ENCODE data around the gene SLC25A41.
A peak's percentile ranks its signal among the peaks of the same experiment; 100 is the strongest.

The SLC25A41 gene

DNA sequence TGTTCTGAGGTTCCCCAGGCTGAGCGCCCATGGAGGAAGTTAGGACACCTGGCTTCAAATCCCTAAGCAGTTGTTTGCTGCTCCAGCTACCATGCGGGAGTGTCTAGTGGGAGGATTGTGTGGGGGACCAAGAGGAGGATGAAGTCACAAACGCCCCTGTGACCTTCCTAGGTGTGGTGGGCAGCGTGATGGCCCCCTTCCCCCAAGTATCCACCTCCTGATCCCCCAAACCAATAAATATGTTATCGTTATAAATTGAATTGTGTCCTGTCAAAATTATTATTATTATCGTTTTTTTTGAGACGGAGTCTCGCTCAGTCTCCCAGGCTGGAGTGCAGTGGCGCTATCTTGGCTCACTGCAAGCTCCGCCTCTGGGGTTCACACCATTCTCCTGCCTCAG is at the start of gene SLC25A41:
SLC25A41 (minus strand) TSS at position 101 of the 400 bp plus-strand sequence; CDS start at position 31, 70 bp downstream.
- no peak for DNase-seq

DNA sequence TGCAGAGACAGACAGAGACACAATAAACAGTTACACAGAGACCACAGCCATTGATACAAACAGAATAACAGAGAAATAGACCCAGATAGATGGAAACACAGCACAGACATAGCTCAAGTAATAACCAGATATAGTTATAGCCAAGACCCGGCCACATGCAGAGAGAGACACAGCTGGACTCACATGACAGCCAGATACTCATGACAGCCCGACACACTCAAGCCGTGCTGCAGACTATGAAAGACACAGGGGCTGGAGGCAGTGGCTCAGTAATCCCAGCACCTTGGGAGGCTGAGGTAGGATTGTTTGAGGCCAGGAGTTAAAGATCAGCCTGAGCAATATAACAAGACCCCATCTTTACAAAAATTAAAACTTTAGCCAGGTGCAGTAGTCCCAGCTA is 49.7 kb upstream of the SLC25A41 start:
- no peak for DNase-seq

DNA sequence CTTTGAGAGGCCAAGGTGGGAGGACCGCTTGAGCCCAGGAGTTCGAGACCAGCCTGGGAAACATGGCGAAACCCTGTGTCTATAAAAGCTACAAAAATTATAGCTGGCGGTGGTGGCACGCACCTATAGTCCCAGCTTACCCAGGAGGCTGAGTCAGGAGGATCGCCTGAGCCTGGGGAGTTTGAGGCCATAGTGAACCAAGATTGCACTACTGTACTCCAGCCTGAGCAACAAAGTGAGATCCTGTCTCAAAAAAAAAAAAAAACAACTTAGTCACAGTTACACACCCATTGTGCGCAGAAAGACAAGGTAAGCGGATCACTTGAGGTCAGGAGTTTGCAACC is 48.8 kb upstream of the SLC25A41 start:
- no peak for DNase-seq

DNA sequence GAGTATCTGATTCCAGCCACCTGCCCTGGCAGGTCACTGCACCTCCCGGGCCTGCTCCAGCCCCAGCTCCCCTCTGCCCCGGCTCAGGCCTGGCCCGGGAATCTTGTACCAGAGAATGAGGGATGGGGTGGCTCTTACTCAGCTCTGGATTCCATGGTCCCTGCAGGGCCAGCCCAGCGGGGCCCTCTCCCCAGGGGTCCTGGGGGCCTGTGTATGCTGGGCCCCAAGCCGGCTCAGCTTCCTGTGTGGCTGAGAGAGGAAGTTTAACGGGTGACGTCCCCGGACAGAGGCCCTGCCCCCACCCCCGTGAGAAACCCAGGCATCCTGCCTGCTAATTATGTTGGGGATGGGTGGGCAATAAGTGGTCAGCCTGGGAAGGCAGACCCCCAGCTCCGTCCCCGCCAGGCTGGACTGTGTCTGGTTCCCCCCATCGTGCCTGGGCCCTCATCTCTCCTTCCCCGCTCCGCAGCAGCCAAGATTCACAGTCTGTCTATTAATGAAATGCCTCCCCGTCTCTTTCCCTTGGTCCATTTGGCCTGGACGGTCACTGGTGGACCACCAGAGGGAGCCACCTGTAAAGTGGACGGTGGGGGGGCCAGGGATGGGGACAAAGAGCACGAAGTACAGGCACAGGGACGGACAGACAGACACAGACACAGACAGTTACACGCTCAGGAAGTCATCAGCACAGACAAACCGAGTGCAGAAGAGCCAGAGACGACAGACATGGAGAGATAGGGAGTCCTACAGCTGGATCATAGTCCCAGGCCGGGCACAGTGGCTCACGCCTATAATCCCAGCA is 48.2 kb upstream of the SLC25A41 start, which contains the start of gene DENND1C:
DENND1C (minus strand) TSS at position 247 of the 802 bp plus-strand sequence; CDS start at position 155, 92 bp downstream.
- DNase-seq: peak; percentile 55

DNA sequence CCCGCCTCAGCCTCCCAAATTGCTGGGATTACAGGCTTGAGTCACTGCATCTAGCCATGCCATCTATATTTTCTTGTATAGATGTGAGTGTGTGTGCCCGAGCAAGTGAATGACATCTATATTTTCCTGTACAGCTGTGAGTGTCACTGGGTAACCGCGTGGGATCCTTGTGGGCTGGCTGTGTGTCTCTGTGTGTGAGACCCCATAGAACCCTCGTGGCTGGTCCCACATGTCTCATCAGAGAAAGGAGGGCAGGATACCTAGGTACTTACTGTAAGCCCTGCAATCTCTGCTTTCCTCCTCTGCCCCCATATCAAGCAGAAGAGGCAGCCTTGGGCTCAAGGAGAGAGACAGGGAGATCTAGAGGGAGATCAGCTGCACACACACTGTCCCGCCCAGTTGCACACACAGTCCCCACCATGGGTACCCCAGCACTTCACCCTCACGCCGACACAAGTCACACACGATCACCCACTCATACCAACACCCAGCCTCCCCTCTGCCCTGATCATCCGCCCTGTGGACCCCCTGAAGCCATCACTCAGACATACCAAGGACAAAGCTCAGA is 47.4 kb upstream of the SLC25A41 start:
- no peak for DNase-seq

DNA sequence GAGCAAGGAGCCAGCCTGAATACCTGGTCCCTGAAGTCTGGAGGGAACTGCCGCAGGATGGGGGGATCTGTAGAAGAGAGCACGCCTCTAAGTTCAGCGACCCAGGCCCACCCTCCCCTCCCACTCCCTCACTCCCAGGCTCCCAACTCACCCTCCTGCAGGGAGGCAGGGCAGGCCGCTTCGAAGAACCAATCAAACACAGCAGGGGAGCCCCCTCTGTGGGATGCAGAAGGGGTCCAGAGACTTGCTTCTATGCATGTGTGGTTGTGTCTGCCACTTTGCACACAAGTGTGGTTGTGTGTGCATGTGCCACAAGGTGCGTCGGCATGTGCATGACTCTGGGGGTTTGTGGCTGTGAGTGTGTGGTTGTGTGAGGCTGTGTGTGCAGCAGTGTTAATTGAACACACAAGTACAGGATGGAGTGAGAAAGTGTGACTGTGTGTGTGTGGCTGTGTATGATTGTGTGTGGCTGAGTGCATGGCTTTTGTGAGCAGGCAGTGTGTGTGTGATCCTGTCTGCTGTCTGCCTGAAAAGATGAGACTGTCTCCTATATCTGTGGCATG is 46.4 kb upstream of the SLC25A41 start:
- no peak for DNase-seq

DNA sequence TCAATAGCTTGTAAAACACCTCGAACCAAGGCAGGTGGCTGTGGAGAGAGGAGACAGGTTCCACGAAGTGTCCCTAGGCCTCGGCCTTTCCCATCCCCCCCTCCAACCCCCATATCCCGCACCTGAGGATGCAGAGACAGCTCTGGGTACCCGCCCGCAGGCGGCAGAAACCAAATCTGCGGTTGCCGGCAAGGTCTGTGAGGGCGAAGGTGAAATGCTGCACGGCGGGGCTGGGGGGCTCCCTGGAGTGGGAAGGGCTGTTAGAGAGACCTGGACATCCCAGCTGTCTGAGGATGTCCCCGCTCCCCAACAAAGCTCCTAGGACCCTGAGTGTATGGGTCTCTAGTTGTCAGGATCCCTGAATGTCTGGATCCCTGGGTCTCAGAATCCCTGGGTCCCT is 45.3 kb upstream of the SLC25A41 start:
- no peak for DNase-seq

DNA sequence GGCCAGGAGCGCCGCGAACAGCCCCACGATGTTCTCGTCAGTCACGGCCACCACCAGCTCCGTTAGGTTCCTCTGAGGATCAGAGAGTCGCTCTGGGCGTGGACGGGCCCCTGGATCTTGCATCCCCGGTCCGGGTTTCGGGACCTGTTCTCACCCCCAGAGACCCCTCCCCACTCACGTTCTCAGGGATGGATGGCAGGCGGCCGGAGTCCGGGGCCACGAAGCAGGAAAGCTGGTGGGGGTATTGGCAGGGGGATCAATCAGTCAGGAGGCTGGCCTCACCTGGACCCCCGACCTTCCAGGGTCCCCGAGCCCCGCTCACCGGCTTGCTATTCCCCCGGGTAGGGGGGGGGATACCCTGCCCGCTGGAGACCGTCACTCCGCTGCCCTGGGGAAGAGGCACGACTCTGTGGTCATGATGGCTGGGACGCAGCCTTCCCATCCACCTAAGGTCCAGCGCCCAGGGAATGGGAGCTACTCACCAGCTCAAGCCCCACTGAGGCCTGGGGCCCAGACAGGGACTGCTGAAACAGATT is 43.4 kb upstream of the SLC25A41 start:
- DNase-seq: no peak

DNA sequence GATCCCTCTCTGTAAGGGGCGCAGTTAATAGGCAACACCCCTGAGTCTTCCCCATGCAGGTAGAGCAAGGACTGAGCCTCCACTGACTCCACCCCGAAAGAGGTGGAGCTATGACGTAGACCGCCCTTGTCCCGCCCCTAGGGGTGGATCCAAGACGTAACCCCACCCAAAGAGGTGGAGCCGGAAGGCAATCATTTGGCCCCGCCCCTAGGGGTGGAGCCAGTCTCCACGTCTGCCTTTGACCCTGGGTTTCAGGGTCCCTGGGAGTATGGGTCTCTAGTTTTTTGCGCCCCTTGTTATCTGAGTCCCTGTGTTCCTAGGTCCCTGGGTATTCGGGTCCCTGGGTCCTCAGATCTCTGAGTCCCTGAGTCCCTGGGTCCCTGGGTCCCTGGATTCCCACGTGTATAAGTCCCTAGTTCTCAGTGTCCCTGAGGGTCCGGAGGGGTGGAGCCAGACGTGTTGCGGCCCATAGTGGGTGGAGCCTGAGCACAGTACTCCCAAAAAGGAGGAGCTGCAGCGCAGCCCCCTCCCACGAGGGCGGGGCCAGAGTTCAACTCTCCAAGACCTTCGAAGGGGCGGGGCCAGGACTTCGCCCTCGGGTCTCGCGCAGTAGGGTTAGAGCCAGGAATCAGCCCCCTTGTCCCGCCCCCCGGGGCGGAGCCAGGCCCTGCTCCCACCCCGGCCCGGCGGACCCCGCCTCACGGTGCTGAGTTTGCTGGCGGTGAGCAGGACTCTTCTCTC is 42.8 kb upstream of the SLC25A41 start:
- peak; percentile 14 for DNase-seq

DNA sequence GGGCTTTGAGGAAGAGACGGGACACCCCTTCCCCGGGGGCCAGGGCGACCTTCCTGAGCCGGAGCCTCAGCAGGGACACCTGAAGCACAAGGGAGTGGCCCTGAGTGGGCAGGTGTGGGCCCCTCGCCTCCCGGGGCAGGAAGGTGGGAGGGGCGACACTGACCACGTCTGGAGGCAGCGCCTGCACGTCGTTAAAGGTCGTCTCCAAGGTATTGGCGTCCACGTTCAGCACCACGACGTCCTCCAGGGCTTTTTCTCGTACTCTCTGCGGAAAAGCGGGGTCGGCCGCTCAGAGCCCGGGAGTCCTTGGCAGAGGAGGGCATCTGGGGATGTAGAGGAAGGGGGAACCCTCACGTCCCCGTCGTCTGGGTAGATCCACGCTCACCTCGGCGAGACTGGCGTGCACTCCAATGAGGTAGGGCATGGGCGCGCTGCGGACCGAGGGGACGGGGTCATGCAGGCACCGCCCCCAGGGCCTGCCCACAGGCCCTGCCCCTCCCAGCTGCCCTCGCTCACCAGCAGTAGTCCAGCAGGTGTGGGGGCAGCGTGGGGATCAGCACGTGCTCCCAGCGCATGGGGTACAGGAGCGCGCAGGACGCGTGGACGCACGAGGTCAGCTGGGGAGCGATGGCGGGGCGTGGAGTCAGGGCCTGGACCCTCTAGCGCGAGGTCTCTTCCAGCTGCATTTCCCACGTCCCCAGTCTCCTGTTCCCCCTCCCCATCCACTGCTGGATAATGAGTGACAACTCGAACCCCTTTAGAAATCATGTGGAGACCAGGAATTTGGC is 42.0 kb upstream of the SLC25A41 start:
- DNase-seq: no peak

DNA sequence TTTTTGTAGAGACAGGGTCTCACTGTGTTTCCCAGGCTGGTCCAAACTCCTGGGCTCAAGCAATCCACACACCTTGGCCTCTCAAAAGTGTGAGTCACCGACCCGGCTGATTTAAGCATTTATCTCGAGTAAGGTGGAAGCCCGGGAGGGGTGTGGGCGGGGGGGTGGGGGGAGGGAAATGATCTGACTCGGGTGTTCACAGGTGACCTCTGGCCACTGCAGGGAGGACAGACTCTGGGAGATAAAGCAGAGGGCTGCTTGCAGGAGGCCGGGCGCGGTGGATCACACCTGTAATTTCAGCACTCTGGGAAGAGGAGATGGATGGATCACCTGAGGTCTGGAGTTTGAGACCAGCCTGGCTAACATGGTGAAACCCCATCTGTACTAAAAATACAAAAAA is 40.1 kb upstream of the SLC25A41 start:
- no peak for DNase-seq

DNA sequence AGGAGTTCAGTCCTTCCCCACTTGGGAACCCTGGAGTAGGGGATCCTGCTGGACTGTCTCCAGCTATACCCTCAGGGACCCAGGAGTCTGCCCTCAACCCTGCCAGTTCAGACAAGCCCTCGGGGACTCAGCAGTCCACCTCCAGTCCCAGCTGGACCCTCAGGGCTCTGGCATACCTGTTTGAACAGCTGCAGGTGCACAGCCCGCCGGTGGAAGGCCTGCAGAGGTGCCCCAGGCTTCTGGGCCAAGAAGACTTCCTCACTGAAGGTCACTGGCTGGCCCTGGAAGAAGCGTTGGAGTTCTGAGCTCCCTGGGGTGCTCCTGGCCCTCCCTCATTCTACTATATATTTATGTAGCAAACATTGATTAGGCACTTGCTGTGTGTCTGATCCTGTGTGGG is 39.1 kb upstream of the SLC25A41 start:
- DNase-seq: no peak

DNA sequence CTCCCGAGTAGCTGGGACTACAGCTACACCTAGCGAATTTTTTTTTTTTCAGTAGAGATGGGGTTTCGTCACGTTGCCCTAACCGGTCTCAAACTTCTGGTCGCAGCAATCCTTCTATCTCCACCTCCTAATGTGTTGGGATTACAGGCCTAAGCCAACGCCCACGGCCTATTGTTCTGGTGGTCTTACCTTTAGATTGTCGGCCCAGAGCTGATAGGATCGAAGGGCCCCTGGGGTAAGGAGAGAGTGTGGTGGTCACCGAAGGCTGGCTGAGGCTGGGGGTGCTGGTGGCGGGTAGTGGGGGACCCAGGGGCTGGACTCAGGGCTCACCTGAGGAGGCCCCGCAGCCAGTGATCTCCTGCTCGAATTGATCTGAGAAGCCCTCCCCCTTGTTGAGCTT is 37.5 kb upstream of the SLC25A41 start:
- no peak for DNase-seq

DNA sequence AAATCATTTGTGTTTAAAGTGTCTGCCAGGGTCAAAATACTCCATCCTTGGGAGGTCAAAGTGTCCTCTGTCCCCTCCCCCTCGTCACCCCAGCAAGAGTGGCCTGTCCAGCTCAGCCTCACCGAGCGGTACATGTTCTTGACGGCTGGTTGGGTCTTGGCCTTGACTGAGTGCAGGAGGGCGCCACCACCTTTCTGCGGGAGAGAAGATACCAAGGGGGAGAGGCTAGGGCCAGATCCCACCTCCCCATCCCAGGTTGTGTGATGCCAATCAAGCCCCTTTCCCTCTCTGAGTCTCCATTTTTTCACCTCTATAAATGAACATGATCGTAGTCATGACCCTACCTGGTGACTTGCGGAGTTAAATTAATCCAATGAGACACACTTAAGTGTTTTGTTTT is 36.6 kb upstream of the SLC25A41 start:
- DNase-seq: no peak

DNA sequence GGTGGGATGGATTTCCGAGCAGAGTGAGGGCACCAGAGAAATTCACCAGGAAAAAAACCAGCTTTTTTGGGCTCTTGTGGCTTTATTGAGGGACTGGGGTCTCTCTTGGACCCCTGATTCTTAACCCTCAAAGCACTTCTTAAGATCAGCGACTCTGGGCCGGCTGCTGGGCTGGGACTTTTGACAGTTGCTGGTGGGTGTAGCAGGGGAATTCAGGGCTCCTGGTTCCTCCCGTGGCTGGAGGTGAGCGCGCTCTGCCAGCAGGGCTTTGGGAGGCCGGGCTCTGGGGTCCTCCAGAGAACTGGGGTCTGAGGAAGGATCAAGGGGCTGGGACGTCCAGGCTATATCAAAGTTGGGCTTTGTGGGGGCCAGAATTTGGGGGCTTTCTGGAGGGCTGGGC is 33.8 kb upstream of the SLC25A41 start:
- DNase-seq: no peak

DNA sequence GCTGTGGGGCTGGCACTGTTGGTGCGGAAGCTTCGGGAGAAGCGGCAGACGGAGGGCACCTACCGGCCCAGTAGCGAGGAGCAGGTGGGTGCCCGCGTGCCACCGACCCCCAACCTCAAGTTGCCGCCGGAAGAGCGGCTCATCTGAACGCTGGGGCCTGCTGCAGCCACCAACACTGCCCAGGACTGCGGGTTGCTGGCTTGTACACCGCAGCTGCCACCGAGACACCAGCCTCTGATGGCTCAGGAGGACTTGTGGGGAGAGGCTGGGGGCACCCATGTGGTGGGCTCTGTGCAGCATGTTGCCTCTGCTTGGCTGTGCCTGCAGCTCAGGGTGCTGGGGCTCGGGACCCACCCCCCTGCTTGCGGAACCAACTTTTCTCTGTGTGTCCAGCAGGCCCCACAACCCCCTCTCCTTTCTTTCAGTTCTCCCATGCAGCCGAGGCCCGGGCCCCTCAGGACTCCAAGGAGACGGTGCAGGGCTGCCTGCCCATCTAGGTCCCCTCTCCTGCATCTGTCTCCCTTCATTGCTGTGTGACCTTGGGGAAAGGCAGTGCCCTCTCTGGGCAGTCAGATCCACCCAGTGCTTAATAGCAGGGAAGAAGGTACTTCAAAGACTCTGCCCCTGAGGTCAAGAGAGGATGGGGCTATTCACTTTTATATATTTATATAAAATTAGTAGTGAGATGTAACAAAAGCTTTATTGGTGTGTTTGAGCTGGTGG is 33.1 kb upstream of the SLC25A41 start:
- no peak for DNase-seq

DNA sequence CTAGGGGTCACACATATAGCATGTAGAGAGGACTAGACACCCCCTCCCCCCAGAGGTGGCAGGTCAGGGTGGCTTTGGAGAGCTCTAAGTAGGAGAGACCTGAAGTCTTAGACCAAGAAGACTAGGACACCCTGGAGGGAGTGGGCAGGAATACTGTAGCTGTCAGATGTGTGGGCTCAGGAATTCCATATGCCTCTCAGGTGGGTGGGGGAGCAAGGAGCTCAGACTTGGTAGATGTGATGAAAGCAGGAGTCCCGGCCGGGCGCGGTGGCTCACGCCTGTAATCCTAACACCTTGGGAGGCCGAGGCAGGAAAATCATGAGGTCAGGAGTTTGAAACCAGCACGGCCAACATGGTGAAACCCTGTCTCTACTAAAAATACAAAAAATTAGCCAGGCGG is 32.1 kb upstream of the SLC25A41 start:
- no peak for DNase-seq

DNA sequence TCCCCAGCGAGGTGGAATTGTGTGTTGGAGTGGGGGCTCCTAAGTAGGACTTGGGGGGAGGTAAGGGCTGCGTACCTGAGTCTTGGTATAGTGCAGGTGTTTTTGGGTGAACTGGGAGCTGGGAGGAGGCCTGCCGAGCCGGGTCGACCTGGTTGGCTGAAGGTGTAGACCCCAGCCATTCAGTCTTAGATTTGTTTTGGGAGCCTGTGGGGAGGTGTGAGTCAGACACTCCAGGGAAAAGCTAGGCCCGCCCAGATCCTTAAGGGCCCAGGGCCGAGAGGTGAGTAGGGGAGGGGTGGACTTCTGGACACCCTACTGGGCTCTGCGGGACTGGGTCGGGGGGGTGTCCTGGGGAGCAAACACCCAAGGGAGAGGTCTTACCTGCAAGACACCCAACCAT is 31.4 kb upstream of the SLC25A41 start:
- no peak for DNase-seq

DNA sequence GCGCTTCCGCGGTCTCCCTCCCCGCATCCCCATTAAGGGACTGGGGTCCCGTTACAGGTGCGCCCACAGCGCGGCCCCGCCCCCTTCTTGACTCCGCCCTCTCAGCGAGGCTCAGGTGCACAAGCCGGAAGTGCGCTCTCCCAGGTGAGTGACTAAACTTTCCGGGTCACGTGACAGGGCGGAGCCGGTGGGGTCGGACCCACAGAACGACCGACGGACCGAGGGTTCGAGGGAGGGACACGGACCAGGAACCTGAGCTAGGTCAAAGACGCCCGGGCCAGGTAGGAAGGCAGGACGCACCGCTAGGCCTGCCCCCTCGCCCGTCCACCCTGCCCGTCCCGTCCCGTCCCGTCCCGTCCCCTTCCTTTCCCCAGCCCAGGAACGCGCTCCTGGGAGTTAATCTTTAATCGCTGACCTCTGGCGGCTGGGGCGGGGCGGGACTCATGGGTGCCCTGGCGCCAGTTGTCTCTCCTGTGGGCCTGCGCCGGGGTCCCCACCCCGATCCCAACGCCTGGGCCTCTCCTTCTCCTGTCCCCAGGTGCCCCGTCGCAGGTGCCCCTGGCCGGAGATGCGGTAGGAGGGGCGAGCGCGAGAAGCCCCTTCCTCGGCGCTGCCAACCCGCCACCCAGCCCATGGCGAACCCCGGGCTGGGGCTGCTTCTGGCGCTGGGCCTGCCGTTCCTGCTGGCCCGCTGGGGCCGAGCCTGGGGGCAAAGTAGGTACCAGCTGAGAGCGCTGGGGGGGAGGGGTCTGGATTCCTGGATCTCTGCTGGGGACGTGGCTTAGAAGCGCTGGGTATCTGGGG is 30.7 kb upstream of the SLC25A41 start, which contains the start of gene CRB3:
CRB3 (plus strand) TSS at position 202 of the 804 bp plus-strand sequence; CDS start at position 633, 431 bp downstream.
- peak; percentile 15 for DNase-seq

DNA sequence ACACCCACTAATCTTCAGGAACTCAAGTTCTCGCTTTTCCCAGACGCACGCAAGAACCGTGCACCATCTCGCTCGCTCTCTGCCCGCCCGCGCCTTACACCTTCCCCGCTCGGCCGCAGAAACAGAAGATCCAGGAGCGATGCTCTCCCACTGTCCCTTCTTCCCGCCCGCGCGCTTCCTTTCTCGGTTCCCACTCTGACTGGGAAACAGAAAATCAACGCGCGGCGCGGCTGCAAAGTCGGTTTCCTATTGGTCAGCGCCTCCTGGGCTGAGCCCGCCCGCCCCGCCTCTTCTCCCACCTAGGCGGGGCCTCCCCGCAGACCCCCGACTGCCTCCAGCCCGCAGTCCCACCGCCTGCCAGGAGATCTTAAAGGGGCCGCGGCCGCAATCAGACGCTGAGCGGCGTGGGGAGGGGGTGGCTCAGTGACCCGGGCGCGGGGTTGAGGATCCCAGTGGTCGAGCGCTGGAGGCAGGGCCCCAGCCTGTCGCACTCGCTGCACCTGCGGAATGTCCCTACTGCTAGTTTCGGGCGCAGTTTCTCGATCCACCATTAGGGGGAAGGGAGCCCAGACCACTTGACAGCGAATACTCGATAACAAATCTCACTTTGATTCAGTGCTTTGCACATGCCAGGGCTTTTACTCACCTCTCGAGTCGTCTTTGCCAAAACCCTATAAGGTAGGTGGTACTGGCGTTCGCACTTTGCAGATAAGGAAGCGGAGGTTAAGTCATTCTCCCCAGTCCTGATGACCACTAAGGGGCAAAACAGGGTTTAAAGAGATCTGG is 26.7 kb upstream of the SLC25A41 start:
- DNase-seq: peak; percentile 98

Measured in stimulated activated naive CD4-positive, alpha-beta T cell treated with Interleukin-2 at 50 U/mL for 16 hours (primary cell).